ENCODE measurements around the gene ESRRB.

Gene ESRRB

GRCh38 chr14:76375947-76376404 lies at the start of gene ESRRB:
TSS of gene ESRRB (plus strand) at chr14:76376137. CDS start at chr14:76376402, 265 bp downstream.
- TF ChIP-seq FOXM1 (IDR thresholded peaks at IDR 0.05; ENCODE audit: borderline replicate concordance, low read depth) (no peak), ZBTB7A (IDR thresholded peaks at IDR 0.05; ENCODE audit: low read depth) (no peak)

DNA sequence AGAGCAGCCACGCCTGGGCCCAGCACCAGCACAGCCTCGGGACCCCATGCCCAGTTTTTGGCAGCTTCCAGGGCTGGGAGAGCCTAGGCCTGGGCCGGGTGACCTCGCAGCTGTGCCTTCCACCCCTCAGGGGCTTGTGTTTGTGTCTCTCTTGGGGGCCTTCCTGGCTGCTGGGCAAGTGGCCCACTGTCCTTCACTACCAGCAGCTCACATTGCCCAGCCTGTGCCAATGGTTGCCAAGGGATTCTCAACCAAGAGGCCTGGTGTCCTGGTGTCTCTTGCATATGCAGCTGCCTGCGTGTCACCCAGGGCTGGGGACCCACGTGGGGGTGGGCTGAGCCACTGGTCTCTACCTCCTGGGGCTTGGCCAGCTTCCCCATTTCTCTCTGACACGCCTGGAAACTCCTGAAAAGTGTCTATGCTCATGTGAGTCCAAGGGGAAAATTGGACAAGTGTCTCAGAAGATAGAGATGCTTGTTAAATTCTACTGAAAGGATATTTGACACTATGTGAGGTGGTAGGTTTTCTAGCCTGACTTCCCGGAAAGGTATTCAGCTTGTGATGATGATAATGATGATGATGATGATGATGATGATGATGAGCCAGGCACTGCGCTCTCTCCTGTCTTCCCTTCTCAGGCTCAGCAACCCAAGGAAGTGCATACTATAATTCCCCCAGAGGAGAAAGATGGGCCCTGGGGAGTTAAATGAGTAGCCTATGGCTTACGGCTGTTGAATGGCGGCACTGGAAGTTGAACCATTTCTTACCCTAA lies 48.8 kb upstream of the ESRRB start:
- no peak for TF ChIP-seq TEAD4 (IDR thresholded peaks at IDR 0.05)
- TF ChIP-seq REST (IDR thresholded peaks at IDR 0.05; ENCODE audit: low read depth) = no peak
- no peak for TF ChIP-seq TAF1 (IDR thresholded peaks at IDR 0.05; ENCODE audit: low read depth)
- TF ChIP-seq CEBPB (IDR thresholded peaks at IDR 0.05) = no peak
- TF ChIP-seq CREB1 (IDR thresholded peaks at IDR 0.05; ENCODE audit: low read depth) = no peak
- no peak for TF ChIP-seq RAD21 (IDR thresholded peaks at IDR 0.05; ENCODE audit: low read depth)
- no peak for TF ChIP-seq EP300 (IDR thresholded peaks at IDR 0.05; ENCODE audit: borderline replicate concordance)
- no peak for TF ChIP-seq TCF12 (IDR thresholded peaks at IDR 0.05; ENCODE audit: low read depth)
- no peak for TF ChIP-seq NFIC (IDR thresholded peaks at IDR 0.05)
- no peak for TF ChIP-seq USF1 (IDR thresholded peaks at IDR 0.05)
- no peak for TF ChIP-seq YY1 (IDR thresholded peaks at IDR 0.05; ENCODE audit: low read depth)
- TF ChIP-seq FOXM1 (IDR thresholded peaks at IDR 0.05; ENCODE audit: borderline replicate concordance, low read depth) = no peak
- no peak for TF ChIP-seq ZBTB7A (IDR thresholded peaks at IDR 0.05; ENCODE audit: low read depth)
- TF ChIP-seq EGR1 (IDR thresholded peaks at IDR 0.05) = no peak
- TF ChIP-seq, protein P1, sequence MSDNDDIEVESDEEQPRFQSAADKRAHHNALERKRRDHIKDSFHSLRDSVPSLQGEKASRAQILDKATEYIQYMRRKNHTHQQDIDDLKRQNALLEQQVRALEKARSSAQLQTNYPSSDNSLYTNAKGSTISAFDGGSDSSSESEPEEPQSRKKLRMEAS (IDR thresholded peaks at IDR 0.05) = no peak

DNA sequence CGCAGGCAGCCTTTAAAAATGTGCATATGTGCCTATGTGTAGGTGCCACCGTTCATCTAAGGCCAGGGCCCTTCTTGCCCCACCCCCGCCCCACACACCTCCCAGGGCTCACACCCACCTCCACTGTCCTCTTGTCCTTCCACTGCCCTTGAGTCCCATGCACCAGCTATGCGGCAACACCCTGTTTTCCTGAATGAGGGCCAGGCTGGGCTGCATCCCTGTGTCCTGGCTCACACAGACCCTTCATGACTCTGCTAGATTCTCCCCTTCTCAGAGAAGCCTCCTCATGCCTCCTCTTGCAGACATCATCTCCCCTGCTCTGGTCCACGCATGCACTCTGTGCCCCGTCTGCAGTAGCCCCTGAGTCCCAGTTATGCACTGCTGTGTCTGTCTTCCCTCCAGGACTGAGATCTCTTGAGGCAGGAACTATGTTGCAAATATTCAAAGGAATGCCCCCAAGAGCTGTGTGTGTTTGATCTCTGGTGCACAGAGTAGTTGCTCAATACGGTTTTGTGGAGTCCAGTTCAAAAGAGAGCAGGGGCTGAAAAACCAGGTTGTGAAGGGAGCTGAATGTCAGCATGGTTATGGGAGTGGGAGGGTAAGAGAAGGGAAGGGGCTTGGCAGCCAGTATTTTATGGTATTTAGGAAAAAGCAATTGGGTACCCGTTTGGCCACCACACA lies 47.3 kb upstream of the ESRRB start:
- TF ChIP-seq FOXM1 (IDR thresholded peaks at IDR 0.05; ENCODE audit: borderline replicate concordance, low read depth) (no peak), EP300 (IDR thresholded peaks at IDR 0.05; ENCODE audit: borderline replicate concordance) (no peak), YY1 (IDR thresholded peaks at IDR 0.05; ENCODE audit: low read depth) (no peak)

DNA sequence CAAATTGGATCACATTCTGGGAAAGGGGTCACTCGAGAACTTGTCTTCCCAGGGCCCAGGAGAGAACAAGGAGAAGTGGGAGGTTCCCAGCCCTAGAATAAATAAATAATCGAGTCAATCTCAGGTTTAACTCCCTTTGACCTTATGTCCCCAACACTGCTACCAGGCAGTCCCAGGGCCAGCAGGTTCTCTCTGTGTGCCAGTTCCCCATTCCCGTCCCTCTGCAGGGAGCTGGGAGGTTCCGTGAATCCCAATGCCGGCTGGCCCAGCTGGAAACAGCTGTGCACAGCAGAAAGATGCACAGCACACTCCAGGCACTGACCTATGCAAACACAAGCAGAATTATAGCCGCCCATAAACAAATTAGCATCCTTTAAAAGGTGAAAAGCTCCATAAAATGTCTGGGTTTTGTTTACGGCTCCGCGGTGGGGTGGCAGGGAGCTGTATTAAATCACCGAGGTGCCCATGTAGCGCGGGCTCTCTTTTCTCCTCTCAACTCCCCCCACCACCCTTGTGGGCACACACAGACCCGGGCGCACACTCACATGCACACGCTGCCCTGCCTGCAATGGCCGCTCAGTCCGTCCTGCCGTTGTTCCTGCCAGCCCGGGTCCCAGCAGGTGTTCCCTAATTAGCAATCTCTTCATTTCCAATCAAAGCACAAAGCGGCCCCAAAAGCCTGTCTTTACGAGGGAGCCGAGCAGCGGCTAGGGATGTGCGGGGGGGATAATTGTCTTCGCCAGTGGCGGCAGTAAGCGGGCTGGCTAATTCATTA lies 46.6 kb upstream of the ESRRB start:
- no peak for TF ChIP-seq EGR1 (IDR thresholded peaks at IDR 0.05)
- no peak for TF ChIP-seq CEBPB (IDR thresholded peaks at IDR 0.05)
- TF ChIP-seq TCF12 (IDR thresholded peaks at IDR 0.05; ENCODE audit: low read depth) = no peak
- TF ChIP-seq, protein P1 (IDR thresholded peaks at IDR 0.05) = no peak
- no peak for TF ChIP-seq REST (IDR thresholded peaks at IDR 0.05; ENCODE audit: low read depth)
- TF ChIP-seq FOXM1 (IDR thresholded peaks at IDR 0.05; ENCODE audit: borderline replicate concordance, low read depth) = no peak
- TF ChIP-seq NFIC (IDR thresholded peaks at IDR 0.05) = no peak
- no peak for TF ChIP-seq CREB1 (IDR thresholded peaks at IDR 0.05; ENCODE audit: low read depth)
- TF ChIP-seq YY1 (IDR thresholded peaks at IDR 0.05; ENCODE audit: low read depth) = no peak
- TF ChIP-seq EP300 (IDR thresholded peaks at IDR 0.05; ENCODE audit: borderline replicate concordance) = no peak
- no peak for TF ChIP-seq USF1 (IDR thresholded peaks at IDR 0.05)
- no peak for TF ChIP-seq TAF1 (IDR thresholded peaks at IDR 0.05; ENCODE audit: low read depth)
- no peak for TF ChIP-seq RAD21 (IDR thresholded peaks at IDR 0.05; ENCODE audit: low read depth)
- TF ChIP-seq TEAD4 (IDR thresholded peaks at IDR 0.05) = no peak
- TF ChIP-seq ZBTB7A (IDR thresholded peaks at IDR 0.05; ENCODE audit: low read depth) = no peak

DNA sequence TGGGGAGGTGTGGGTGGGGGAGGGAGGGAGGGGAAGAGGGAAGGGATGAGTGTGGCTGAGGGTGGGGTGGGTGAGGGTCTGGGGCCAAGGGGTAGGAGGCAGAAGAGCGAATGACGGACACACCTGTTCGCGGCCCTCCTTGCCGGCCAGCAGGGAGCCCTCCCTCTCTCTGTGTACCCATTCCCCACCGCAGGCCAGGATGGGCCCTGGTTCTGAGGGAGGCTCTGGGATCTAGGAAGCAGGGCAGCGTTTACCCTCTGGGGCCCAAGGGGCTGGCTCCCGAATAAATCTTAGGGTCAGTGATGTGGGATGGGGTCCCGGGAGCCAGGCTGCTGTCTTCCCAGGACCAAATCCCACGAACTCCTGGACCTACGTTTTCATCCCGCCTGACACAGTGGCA lies 46.0 kb upstream of the ESRRB start:
- no peak for TF ChIP-seq TEAD4 (IDR thresholded peaks at IDR 0.05)
- TF ChIP-seq TAF1 (IDR thresholded peaks at IDR 0.05; ENCODE audit: low read depth) = no peak
- TF ChIP-seq EP300 (IDR thresholded peaks at IDR 0.05; ENCODE audit: borderline replicate concordance) = no peak
- TF ChIP-seq REST (IDR thresholded peaks at IDR 0.05; ENCODE audit: low read depth) = no peak
